HG02678 (cell line): ENCODE data around the gene PLEKHN1.

Experiments
- ATAC-seq: cut with Tn5 transposase; IDR thresholded peaks from one replicate; pipeline ENCODE4 v1.9.1; 2021; ENCODE audit warnings: mild to moderate bottlenecking, moderate library complexity; ENCODE audit not compliant: unreplicated experiment

PLEKHN1 gene

DNA sequence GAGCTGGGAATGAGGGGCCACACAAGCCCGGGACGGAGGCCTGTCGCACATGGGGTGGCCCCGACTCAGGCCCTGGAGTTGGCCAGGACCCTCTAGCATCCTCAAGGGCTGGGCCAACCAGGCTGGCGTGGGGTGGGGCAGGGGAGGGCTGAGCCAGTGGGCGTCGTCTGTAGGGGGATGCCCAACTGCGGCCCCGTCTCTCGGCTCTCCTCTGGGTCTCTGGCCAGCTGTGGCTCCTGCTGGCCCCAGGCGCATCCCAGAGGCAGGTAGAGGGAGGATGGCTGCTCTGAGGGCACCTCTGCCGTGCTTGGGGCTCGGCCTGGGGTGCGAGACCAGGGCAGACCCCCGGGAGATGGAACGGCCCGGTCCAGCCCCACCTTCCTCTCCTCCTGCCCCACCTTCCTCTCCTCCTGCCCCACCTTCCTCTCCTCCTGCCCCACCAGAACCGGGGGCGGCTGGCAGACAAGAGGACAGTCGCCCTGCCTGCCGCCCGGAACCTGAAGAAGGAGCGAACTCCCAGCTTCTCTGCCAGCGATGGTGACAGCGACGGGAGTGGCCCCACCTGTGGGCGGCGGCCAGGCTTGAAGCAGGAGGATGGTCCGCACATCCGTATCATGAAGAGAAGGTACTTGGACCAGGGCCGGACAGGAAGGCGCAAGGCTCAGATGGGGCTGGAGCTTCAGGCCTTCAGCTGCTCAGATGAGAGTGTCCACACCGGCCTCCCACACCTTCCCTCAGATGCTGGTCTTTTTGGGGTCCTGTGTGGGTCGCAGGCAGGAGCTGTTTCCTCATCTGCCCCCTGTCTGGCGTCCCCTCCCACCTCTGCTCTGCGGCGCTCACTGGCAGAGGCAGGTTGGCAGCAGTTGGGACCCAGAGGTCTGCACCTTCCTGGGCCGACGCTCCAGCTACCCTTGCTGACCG is 36.3 kb upstream of the PLEKHN1 start:
- ATAC-seq = no peak

DNA sequence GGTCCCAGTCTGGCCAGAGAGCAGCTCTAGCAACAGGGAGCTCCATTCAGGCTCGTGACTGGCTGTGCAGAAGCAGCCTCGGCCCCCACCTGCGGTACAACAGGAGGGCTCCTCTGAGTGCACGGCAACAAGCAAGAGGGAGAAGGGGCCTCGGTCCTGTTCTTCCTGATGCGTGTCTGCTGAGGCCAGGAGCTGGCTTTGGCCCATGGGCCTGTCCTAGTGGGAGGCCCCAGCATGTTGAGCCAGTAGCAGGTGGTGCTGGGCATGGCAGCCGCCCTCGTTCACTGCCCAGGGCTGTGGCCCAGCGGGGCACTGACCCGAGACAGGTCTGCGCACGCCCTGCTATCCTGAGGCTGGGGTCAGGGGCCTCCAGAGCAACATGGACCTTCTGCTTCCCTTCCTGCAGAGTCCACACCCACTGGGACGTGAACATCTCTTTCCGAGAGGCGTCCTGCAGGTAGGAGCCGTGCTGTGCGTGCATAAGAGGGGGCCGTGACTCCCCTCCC is 35.6 kb upstream of the PLEKHN1 start:
- no peak for ATAC-seq

DNA sequence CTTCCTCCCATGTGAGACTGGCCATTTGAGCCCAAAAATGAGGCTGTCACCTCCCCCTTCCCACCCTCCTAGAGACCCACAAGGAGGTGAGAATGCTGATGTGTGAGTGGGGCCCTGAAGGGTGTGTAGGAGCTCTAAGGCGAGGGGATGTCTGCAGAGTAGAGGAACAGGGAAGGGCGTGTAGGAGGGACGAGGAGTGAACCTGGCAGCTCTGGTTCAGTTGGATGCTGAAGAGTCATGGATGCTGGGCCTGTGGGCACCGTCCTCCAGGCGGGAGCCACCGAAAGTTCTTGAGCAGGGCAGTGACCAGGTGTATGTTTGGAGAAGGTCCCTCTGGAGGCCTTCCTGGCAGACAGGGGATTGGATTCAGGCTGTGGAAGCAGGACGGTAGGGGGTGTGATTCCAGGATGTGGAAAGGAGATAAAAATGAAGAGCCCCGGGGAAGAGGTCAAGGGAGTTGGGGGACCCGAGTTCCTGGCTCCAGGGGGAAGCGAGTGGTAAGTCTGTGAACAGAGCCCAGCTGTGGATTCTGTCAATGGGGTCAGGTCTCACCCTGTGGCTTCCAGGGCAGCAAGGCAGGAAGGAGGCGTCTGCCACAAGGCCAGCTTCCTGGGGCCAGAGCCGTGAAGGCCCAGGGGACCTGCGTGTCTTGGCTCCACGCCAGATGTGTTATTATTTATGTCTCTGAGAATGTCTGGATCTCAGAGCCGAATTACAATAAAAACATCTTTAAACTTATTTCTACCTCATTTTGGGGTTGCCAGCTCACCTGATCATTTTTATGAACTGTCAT is 34.7 kb upstream of the PLEKHN1 start:
- ATAC-seq = no peak

DNA sequence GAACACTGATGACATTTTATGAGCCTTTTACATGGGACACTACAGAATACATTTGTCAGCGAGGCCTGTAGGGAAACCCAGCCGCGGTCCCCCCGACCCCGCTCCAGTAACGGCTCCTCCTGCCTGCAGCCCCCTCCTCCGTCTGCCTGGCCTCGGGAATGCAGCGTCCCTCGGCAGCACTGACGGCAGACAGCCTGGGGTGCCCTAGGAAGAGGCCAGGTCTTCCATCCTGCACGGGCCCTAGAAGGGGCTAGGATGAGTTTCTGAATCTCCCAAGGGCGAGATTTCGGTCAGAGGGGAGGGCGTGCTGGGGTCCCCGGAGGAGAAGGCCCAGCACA is 34.1 kb upstream of the PLEKHN1 start:
- no peak for ATAC-seq

DNA sequence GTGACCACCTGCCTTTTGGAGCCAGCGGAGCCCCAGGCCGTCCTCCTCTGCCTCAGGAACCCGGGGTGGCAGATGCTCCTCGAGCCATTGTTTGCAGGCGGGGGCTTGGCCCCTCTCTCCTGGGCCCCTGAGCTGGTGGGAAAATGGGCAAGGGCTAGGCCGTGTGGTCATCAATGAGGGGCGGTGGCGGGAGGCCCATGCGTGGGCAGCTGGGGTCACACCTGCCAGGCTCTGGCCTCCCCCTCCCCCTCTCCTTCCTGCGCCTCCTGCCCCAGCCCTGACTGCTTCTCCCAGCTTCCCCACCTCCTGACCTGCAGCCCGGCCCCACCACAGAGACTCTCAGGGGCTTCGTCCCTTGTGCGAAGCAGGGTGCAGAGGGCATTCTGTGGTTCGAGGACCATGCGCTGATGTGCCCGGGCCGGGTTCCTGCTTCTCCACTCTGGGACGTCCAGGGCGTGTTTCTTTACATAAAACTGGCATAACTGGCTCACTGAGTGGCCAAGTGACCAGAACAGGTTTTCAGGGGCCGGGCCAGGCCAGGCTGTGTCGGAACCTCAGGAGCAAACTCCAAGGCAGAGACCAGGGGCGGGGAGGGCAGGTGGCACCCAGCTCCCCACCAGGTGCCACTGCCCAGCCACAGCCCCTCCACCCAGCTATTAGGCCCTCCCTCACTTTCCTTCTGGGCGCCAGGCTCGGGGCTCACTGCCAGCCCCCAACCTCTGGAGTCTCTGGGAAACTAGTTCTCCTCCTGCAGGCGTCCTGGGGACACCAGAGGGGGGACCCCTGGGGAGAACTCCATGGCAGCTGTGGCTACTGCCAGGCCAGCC is 33.3 kb upstream of the PLEKHN1 start:
- ATAC-seq = no peak

DNA sequence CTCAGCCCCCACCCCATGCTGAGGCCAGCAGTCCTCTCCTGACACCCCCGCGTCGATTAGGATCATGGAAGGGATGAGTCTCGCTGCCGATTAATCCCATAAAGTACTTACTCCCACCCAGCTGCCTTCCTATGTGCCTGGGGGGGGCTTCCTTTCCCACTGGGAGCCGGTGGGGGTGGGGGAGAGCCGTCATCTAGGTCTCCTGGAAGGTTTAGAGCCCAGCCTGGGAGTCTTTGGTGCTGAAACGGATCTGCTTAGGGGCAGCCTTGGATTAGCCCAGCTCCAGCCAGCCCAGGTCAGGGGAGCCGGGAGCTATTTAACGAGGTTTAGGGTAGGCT is 32.7 kb upstream of the PLEKHN1 start:
- no peak for ATAC-seq

DNA sequence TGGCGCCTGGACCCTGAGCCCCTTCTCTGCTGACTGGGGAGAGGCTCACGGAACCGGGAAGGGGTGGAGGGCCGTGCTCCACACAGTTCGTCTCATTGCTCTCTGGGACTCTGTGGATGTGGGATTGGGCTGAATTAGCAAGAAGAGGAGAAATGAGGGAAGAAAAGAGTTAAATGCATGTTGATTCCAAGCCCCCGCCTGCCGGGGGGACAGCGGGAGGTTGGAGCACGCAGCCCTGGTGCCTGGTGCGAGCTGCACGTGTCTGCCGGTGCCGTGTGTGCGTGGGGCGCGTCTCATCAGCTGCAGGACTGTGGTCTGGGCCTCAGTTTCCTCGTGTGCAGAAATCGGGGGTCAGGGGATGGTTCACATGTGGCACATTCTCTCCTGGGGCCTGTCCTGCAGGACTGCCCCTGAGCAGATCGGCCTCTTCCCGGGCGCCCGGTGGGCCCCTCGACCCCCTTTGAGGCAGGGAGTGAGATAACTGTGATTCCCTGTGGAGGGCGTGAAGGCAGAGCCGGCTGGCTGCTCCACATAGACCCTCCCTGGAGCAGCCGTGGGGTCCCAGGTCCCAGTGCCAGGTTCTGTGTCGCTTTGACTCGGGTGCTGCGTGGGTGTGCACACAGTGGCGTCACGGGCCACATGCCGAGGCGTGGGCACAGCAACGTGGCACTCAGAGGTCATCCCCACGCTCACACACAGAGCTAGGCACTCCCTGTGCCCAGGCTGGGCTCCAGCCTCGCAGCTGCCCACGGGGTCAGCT is 31.1 kb upstream of the PLEKHN1 start:
- no peak for ATAC-seq

DNA sequence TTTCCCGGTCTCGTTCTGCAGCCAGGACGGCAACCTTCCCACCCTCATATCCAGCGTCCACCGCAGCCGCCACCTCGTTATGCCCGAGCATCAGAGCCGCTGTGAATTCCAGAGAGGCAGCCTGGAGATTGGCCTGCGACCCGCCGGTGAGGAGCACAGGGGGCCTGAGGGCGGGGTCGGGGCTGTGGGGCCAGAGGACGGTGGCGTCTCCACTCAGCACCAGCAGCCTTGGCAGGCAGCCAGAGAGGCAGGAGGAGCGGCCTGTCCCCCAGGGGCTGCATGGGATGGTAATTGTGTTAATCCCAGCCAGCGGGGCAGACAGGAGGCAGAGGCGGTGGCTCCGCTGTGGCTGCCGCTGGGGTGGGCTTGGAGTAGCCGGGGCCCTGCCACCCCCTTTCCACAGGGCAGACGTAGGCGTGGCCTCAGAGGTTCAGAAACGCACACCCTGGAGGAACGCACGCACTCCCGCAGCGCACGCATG is 30.5 kb upstream of the PLEKHN1 start:
- no peak for ATAC-seq

DNA sequence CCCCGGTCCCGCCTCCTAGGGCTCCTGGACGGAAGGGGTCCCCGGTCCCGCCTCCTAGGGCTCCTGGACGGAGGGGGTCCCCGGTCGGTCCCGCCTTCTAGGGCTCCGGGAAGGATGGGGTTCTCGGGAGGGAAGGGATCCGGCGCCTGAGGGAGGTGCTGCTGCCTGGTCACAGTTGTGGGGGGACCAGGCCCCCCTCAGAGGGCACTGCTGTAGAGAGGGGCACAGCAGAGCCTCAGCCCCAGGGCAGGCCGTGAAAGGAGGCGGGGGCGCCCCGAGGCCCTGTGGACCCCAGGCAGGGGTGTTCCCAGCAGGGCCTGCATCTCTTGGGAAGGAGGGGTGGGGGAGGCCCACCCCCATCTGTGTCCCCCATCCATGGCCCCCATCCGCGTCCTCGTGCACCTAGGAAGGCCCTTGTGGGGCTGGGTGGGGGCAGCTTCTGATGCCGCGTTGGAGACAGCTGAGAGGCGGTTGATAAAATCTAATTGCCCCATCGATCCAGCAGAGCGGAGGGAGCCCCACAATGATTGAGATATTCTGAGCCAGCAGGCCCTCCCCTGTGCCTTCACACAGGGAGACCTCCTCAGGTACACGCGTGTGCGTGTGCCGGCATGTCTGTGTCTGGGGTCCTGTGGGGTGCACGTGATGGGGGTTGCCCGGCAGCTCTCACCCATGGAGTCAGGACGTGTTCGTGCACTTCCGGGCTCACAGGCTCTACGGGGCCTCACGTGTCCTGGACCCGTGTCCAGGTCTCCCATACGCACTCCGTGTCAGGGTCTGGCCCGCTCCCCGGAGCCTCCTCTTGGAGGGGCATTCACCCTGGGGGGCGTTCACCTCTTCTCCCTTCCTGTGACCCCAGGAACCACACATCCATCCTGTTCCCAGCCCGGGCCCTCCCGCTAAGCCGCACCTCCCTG is 29.7 kb upstream of the PLEKHN1 start:
- ATAC-seq = no peak

DNA sequence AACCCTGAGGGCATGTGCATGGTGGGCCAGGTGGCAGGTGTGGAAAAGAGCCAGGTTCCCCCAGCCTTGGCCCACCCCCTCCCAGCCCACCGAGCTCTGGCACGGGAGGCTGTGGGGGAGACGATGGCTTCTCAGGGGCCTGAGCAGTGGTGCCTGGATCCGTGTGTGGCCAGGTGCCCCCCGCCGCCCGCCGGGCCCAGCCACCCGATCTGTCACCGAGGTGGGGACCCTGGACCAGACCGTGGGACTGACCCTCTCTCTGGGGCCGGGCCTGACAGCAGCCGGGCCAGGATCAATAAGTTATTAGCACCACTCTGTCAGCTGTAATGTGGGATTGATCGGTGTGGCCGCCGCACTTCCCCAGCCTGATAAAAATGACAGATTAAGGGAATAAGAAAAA is 28.8 kb upstream of the PLEKHN1 start:
- no peak for ATAC-seq

DNA sequence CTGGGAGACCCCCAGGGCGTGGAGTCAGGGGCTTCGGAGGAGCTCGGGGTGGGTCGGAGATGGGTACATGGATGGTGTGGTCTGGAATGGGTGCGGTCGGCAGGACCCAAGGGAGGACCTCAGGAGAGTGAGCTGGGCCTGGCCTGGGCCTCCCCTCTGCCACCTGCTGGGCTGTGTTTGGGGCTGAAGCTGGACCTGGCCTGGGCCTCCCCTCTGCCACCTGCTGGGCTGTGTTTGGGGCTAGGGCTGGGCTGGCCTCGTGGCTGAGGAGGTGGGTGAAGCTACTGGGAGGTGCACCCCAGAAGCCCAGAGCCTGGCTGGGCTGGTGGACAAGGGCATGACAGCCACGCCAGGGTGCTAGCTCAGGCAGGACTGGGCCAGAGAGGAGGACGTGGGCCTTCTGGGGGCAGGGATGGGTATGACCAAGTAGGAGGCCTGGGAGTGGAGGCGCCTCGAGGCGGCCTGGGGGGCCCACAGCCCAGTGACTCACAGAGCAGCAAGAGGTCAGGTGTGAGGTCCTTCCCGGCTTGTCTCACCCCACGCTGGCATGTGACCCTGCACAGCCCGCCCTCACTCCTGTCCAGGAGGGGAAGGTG is 28.1 kb upstream of the PLEKHN1 start:
- no peak for ATAC-seq

DNA sequence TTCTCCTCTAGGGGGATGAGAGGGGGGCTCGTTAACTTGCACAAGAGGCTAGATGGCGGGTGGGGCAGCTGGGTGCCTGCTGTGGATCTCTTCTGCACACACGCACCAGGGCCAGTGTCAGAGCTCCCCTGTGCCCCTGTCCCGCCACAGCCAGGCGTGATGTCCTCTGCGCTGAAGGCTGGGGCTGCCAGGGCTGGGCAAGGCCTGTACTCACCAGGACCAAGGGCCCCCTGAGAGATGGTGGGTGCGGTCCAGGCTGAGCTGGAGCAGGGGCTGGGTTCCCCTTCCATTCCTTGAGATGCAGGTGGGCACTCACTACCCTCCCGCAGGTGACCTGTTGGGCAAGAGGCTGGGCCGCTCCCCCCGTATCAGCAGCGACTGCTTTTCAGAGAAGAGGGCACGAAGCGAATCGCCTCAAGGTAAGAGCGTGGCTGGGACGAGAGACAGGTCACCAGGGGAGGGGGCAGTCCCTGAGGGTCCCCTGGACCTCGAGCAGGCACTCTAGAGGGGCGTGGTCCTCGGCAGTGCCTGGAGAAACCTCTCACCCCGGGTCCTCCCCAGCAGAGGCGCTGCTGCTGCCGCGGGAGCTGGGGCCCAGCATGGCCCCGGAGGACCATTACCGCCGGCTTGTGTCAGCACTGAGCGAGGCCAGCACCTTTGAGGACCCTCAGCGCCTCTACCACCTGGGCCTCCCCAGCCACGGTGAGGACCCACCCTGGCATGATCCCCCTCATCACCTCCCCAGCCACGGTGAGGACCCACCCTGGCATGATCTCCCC is 27.4 kb upstream of the PLEKHN1 start:
- no peak for ATAC-seq

DNA sequence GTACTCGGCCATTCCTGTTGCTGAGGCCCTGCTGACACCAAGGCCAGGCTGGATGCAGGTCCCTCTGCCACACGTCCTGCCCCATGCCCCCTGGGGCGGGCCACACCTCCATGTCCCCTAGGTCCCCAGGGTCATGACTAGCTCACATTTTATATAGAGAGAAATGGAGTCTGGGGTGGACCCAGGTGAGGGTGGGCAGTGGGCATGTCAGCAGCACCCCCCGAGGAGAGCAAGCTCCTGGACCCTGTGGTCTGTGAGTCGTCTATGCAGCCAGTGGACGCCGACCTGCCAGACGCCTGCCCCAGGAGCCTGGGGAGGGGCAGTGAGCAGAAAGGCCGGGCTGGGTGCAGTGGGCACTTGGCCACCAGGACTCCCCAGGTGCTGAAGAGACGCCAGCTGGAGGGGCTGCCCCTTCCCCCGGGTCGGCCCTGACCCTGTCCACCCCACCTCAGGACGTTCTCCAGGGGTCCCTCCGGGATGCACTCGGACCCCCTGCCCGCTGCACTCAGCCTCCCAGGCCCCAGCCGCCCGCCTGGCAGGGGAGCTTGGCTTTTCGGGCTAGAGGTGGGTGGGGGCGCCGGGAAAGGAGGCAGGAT is 26.7 kb upstream of the PLEKHN1 start:
- no peak for ATAC-seq

DNA sequence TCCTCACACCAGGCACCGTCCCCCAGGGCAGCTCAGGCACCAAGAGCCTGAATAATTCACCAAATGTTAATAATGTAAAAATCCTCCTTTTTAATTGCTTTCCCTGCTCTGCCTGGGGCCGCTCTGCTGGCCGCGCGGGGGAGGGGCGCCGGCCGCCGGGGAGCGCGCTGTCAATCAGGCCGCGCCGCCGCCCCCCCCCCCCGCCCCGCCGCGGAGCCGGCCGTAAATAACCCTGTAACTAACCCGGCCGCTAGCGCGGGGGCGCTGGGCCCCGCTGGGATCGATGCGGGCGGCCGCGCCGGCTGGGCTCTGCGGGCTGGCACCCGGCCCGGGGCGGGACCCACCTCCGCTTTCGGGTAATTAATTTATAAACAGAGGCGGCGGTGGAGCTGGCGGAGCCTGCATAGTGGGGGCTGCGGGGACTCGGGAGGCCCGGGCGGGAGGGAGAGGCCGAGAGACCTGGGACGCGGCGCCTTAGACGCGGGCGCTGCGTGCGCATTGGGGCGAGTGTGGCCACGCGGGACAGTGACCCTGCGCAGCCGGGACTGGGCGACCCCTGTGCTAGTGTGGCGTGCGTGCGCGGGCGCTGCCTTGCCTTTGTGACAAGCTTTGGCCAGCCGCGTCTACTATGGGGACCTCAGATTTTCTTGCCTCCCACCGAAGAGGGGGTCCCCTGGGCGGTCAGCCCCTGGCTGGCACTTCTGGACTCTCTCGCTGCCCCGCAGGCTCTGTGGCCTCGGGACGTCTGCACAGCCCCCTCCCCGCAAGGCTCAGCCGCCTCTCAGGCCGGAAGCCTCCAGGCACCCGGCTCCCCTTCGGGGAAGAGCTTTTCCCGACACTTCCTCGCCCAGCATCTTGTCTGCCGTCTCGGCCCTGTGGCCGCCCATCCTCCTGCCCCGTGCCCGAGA is 25.9 kb upstream of the PLEKHN1 start:
- ATAC-seq = no peak

DNA sequence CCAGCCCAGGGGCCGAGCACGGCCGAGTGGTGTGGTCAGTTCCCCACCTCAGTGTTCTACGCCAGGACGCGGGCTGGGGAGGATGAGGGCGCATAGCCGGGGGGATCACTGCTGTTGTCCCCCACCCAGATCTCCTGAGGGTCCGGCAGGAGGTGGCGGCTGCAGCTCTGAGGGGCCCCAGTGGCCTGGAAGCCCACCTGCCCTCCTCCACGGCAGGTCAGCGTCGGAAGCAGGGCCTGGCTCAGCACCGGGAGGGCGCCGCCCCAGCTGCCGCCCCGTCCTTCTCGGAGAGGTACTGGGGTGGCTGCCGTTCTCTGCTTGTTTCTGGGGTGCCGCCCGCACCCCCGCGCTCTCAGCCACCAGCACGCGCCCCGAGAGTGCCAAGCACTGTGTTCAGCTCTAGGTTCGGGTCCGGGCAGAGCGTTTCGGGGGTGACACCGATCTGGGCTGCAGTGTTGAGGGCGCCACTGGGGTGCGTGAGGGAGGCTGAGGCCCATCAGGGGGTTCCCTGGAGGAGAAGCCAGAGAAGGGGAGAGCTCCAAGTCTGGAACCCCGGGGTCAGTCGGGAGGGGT is 25.2 kb upstream of the PLEKHN1 start:
- ATAC-seq = no peak

DNA sequence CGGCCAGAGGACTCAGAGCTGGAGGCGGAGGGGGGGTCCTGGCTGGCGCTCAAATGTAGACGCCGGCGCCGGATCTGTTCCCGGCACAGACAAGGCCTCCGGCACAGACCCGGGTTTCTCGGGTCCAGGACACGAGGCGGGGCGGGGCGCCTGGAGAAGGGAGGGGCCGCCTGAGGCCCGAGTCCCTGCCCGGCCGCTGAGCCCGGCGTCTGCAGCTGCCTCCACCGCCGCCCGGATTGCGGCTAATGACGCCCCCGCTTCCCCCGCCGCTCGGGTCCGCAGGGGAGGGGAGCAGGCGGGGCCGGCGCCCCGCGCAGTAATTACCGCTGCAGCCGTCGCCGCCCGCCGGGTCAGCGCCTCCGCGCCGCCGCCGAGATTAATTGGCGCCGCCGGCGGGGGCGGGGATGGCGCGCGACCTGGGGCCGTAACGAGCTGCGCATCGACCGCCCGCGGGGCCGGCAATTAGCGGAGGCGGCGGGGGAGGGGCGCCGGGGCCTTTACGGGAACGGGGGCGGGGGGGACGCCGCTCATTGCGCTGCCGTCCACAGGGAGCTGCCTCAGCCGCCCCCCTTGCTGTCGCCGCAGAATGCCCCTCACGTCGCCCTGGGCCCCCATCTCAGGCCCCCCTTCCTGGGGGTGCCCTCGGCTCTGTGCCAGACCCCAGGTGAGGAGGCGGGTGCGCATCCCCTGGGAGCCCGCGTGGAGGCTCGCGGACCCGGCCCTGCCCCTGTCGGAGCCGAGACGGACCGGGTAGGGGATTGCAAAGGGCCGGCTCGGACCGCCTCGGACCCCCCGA is 24.5 kb upstream of the PLEKHN1 start:
- ATAC-seq = no peak
